ENCODE measurements around the gene ZFYVE1.

GRCh38 chr14:73058922-73059673 lies 32.2 kb upstream of the ZFYVE1 start:
- TF ChIP-seq CEBPB (IDR thresholded peaks at IDR 0.05; ENCODE audit: borderline replicate concordance in 1 of 2, low read depth in 2 of 2, low read length in 2 of 2) = no peak
- no peak for TF ChIP-seq REST (IDR thresholded peaks at IDR 0.05; ENCODE audit: low read depth, low read length)
- TF ChIP-seq TAF1 (IDR thresholded peaks at IDR 0.05; ENCODE audit: borderline replicate concordance, low read depth, low read length) = no peak
- TF ChIP-seq, protein P1, sequence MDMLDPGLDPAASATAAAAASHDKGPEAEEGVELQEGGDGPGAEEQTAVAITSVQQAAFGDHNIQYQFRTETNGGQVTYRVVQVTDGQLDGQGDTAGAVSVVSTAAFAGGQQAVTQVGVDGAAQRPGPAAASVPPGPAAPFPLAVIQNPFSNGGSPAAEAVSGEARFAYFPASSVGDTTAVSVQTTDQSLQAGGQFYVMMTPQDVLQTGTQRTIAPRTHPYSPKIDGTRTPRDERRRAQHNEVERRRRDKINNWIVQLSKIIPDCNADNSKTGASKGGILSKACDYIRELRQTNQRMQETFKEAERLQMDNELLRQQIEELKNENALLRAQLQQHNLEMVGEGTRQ (IDR thresholded peaks at IDR 0.05; ENCODE audit: borderline replicate concordance, low read depth, low read length) = no peak
- TF ChIP-seq, protein P2, sequence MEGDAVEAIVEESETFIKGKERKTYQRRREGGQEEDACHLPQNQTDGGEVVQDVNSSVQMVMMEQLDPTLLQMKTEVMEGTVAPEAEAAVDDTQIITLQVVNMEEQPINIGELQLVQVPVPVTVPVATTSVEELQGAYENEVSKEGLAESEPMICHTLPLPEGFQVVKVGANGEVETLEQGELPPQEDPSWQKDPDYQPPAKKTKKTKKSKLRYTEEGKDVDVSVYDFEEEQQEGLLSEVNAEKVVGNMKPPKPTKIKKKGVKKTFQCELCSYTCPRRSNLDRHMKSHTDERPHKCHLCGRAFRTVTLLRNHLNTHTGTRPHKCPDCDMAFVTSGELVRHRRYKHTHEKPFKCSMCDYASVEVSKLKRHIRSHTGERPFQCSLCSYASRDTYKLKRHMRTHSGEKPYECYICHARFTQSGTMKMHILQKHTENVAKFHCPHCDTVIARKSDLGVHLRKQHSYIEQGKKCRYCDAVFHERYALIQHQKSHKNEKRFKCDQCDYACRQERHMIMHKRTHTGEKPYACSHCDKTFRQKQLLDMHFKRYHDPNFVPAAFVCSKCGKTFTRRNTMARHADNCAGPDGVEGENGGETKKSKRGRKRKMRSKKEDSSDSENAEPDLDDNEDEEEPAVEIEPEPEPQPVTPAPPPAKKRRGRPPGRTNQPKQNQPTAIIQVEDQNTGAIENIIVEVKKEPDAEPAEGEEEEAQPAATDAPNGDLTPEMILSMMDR (IDR thresholded peaks at IDR 0.05 in 2 of 3, conservative IDR thresholded peaks at IDR 0.05 in 1 of 3; ENCODE audit: control insufficient read depth in 2 of 3, extremely low read depth in 1 of 3, insufficient read depth in 1 of 3, low read depth in 3 of 3, low read length in 3 of 3) = no peak
- no peak for TF ChIP-seq ZNF274 (IDR thresholded peaks at IDR 0.05; ENCODE audit: insufficient read depth, insufficient read length)
- no peak for TF ChIP-seq EZH2 (IDR thresholded peaks at IDR 0.05; ENCODE audit: borderline replicate concordance, control insufficient read depth, low read depth, low read length)
- TF ChIP-seq ZZZ3 (IDR thresholded peaks at IDR 0.05; ENCODE audit: control insufficient read depth, insufficient read length, low read depth) = no peak
- no peak for TF ChIP-seq ESRRA (IDR thresholded peaks at IDR 0.05; ENCODE audit: low read length)
- TF ChIP-seq SMAD5 (IDR thresholded peaks at IDR 0.05; ENCODE audit: low read depth) = no peak
- no peak for TF ChIP-seq SMARCA5 (IDR thresholded peaks at IDR 0.05)
- TF ChIP-seq BMI1 (IDR thresholded peaks at IDR 0.05; ENCODE audit: borderline replicate concordance) = no peak

Measured in GM12878 (cell line).